Nucleus accumbens (tissue), 56 donors: Measurements from ENCODE around the gene CAPN9.
"Not testable (repeated sequence)": the region's sequence is repeated elsewhere in the genome, so short reads cannot be mapped to it uniquely, and the experiment has no call there.

Experiments
- DNase-seq, 56 donors: peaks; one replicate each; lab custom pipeline; 2025; lab: John Stamatoyannopoulos, UW

The CAPN9 gene

DNA sequence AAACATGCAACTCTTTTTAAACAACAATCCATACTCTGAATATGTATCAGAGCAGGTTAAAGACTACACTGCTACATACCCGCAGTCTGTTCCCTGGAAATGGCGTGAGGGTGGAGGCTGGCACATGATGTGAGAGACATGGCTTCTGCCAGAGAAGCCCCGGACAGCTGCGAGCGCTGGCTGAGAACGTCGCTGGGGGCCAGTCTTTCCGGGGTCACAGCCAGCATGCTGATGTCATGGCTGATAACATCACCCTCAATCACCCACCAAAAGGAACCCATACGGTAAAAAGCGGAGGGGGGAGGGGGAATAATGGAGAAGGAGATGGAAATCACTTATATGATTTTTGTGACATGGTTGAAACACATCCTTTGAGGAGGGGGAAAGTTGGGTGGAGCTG lies 92.0 kb downstream of the CAPN9 start:
- peak in 45 of 56 donors; percentile 20 to 83 (median 59) for DNase-seq

DNA sequence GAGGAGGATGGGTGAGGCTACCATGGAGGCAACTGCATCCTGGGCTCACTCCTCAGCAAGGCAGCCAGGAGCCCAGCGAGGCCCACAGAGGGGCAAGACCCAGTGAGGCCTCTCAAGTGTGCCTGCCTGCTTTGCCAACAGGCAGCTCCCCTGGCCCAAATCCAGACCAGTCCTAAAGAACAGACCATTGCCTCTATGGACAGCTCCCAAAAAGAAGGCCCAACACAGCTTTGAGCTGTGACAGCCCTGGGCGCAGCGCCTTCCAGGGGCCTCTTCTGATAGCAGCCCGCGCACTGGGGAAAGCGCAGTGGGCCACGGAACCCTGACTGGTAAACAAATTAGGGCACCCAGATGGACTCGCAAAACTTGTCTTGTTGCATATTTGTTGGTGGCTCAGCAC lies 95.6 kb downstream of the CAPN9 start:
- peak in 1 of 56 donors; percentile 37 for DNase-seq

DNA sequence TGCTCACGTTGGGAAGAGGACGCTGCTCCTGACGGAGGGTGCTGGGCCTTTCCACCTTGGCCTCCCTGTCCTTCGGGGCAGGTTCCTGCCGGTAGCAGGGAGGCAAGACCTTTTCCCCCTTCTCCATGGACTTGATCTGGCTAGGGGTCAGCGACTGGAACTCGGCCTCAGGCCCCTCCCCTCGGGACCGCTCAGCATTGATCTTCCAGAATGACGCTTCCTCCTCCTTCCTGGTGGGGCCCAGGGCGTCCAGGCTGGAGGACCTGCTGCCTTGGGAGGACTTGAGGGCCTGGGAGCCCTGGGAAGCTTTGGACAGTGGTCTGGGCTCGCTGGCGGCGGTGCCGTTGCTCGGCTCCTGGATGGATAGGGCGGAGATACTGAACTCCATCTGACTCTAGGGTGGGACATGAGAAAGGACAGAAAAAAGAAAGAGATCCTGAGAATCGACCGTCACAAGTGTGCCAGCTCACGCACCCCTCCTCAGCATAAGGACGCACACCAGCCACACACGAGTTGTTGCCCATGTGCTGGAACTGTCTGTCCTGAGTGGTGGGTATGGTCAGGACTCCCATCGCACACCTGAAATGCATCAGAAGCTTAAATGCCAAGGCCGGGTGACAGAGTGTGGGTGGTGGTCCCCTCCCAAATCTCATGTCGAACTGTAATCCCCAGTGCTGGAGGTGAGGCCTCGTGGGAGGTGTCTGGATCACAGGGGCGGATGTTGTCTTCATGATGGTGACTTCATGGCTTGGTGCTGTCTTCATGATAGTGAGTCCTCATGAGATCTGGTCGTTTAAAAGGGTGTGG lies 96.5 kb downstream of the CAPN9 start:
- DNase-seq: no peak

DNA sequence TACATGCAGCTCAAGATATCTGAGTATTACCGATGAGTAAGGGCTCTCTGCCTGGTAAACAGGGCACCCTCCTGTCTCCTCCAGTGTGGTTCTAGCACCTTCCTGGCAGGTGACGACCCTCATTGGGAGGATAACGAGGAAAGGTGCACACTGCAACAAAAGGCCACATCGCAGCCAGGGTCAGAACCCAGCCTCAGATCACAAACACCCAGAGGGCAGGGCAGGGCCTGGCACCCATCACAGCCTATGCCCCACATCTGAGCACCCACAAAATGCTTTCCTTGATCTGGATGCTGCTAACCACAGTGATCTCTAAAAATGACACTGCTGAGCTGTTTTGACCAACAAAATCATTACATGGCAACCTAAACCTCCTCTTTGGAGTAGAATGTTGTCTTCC lies 97.4 kb downstream of the CAPN9 start:
- DNase-seq: no peak

DNA sequence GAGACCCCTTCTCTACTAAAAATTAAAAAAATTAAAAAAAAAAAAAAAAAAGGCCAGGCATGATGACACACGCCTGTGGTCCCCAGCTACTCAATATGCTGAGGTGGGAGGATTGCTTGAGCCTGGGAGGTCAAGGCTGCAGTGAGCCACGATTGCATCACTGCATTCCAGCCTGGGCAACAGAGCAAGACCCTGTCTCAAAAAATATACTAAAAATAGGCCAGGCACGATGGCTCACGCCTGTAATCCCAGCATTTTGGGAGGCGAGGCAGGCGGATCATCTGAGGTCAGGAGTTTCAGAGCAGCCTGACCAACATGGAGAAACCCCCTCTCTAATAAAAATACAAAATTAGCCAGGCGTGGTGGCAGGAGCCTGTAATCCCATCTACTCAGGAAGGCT lies 98.0 kb downstream of the CAPN9 start:
- DNase-seq: not testable (repeated sequence)

DNA sequence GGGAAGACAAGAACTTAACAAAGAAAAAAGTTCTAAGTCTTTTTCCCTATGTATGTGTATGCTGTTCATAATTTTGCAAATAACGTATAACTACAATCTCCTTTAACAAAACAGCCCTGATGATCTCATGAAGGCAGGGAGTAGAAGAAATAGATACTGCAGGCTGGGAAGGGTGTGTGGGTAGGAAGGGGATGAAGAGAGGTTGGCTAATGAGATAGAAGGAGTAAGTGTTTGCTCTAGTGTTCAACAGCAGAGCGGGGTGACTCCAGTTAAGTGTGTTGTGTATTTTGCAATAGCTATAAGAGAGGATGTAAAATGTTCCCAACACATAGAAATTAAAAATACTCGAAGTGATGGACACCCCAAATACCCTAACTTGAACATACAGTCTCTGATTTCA lies 101.0 kb downstream of the CAPN9 start:
- DNase-seq: no peak

DNA sequence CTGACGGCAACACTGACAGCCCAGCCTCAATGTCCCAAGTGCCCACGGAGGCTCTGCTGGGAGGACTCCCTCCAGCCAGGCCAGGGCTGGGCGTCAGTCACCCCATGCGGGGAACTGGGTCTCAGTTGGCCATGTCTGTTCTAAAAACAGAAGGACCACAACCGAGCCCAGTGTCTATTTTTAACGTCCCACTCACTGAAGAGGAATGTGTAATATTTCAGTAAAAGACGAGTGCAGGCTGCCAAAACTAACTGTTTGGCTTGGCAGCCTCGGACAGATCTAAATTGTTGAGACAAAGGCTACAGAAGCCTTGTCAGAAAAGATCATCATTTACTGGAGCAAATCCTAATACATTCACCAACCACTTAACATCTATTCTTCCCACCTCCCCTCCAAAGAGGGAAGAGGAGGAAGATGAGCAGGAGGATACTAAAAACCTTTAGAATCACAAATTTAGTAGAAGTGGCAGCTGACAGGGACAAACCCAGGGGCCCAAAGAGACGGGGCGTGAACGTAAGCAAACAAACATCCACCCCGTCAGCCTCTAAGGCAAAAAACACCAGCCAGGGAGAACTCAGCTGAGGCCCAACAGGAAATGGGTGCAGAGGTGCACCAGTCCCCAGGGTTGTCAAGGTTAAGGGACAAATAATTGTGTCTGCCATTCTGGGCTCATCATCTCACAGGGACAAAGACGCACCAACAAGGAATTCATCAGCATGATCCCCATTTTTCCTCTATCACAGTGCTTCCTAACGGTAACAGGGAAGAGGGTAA lies 102.5 kb downstream of the CAPN9 start:
- peak in 5 of 56 donors; percentile 12 to 47 (median 26) for DNase-seq

DNA sequence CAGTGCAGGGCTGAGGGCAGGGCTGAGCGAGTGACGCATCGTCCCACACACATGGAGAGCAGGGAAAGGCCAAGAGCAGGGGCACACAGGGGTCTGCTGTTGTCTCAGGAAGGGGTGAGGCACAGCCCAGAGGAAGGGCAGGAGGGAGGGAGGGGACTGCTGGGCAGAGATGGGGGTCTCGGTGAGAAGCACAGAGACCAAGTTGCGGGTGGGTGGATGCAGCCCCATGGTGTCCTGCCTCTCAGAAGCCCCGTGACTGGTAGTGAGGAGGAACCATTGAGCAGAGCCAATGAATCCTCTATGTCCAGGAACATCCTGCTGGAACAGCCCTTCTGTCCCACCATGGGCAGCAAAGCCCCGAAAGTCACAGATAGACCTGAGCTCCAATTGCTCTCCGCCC lies 103.4 kb downstream of the CAPN9 start:
- DNase-seq: no peak

DNA sequence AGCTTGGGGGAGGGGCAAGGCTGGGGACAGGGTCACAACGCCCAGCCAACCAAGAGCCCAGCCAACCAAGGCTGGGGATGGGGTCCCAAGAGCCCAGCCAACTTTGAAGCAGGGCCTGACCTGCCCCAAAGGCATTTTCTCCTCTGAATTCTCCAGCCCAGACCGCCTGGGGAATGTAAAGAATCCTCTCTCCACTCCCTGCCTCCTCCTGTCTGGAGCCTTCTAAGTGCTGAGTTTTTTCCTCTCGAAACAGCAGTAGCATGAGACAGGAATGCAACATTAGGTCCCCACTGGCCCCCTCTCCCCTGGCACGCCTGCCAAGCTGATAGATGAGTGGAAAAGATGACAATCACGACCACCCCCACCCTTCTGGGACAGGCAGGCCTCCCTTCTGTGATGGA lies 104.1 kb downstream of the CAPN9 start:
- DNase-seq: no peak
